Prostate gland (tissue), 2 donors: ENCODE results near the gene ARL15. TPM values are rescaled to one million over a fixed set of nuclear protein-coding genes. Genes with fewer than 3 reads are reported as not detected.

Experiments used
- DNase-seq: peaks from one replicate; pipeline ENCODE4 v3.0.0-alpha.2; 2019; ENCODE audit warnings: low spot score
- H3K27ac ChIP-seq, 2 donors: fragments of 200-600 bp; sonication (generic); 2 replicates each; pipeline ENCODE4 v1.5.1; 2017 to 2019
- H3K27me3 ChIP-seq: fragments of 200-600 bp; sonication (generic); replicated peaks from 2 replicates; pipeline ENCODE4 v1.5.1; 2019; ENCODE audit not compliant: insufficient read depth
- H3K36me3 ChIP-seq, 2 donors: fragments of 200-600 bp; sonication (generic); 1 replicate in 1 of 2; 2 replicates in 1 of 2; pipeline versions ENCODE4 v1.5.1 to v1.8.1; 2017 to 2019
- H3K4me1 ChIP-seq: fragments of 200-600 bp; sonication (generic); replicated peaks from 2 replicates; pipeline ENCODE4 v1.5.1; 2019
- H3K4me3 ChIP-seq, 2 donors: fragments of 200-600 bp; sonication (generic); 2 replicates each; pipeline ENCODE4 v1.5.1; 2017 to 2019
- H3K9me3 ChIP-seq: fragments of 200-600 bp; sonication (generic); 2 replicates; pipeline ENCODE4 v1.5.1; 2017
- CTCF ChIP-seq, 4 experiments: fragments of 200-600 bp in 2 of 4; fragments of 450-650 bp in 2 of 4; sonication (generic) in 2 of 4; IDR thresholded peaks; 1 replicate in 3 of 4; 2 replicates in 1 of 4; pipeline ENCODE4 v1.5.1; 2016 to 2019; ENCODE audit warnings: antibody characterized with exemption in 4 of 4, mild to moderate bottlenecking in 2 of 4, moderate library complexity in 2 of 4
- POLR2A ChIP-seq: fragments of 450-650 bp; IDR thresholded peaks from one replicate; pipeline ENCODE4 v1.6.1; 2016; ENCODE audit warnings: antibody characterized with exemption, mild to moderate bottlenecking
- POLR2AphosphoS5 ChIP-seq: sonication (generic); formaldehyde crosslinking; IDR thresholded peaks from one replicate; pipeline ENCODE4 v1.6.1; 2017; ENCODE audit warnings: antibody characterized with exemption
- WGBS: methylation state at CpG from one replicate; pipeline ENCODE4 v1.1.5; 2018; 5-methylcytosine and 5-hydroxymethylcytosine counted together
- intact Hi-C: fragments of 100-400 bp; cut with DNase I; formaldehyde crosslinking; loops from one replicate; pipeline ENCODE4 v1.14.2; 2022
- total RNA-seq, 2 donors: library from RNA; depleted of rRNA; stranded (reverse); fragments of >200 nt; gene quantifications; one replicate each; pipeline ENCODE4 v1.1.0, GENCODE V29; 2016

The ARL15 gene
- total RNA-seq, 2 donors from 2014 or later = 16.1 to 38.4 TPM

DNA sequence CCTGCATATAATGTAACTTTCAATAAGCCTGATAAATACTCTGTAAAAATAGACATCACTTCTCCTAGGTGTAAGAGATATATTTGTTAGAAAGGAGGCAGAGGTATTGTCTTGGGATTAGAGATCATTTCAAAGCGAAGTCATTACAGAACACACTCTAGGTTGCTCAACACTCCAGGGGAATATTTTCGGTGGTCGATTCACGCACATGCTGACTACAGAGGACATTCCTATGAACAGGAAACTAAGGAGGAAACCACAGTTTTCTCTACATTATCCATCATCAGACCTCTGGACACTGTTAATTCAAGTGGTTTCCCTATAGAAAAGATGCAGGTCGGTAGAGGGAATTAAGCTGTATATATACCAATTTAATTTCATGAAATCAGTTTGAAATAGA is 379.9 kb downstream of the ARL15 start:
- Histone ChIP-seq H3K27me3 (no peaks in the 10 kb centered on the region), H3K27ac (no peak overlapping the region), H3K4me1 (no peaks in the 10 kb centered on the region), H3K4me3 (no peak overlapping the region), H3K9me3 (no peaks in the 10 kb centered on the region), H3K36me3 (no peaks in the 10 kb centered on the region)
- 72% methylated on average over 5 of the region's 5 CpGs for WGBS
- intact Hi-C loops = no loop called here
- TF ChIP-seq CTCF (IDR thresholded peaks at IDR 0.05) (no peak), POLR2AphosphoS5 (no peak), POLR2A (no peak)
- no peak for DNase-seq

- 94% methylated on average over 2 of the region's 2 CpGs for WGBS
- Histone ChIP-seq H3K36me3 (no peaks in the 10 kb centered on the region), H3K4me1 (no peaks in the 10 kb centered on the region), H3K4me3 (no peak overlapping the region), H3K9me3 (no peaks in the 10 kb centered on the region), H3K27ac (no peak overlapping the region), H3K27me3 (no peaks in the 10 kb centered on the region)
- TF ChIP-seq CTCF (IDR thresholded peaks at IDR 0.05) = no peak
- TF ChIP-seq POLR2A = no peak
- intact Hi-C loops = no loop called here
- DNase-seq = no peak
Observed at GRCh38 chr5:53929570-53929969, 380.8 kb downstream of the ARL15 start.

DNA sequence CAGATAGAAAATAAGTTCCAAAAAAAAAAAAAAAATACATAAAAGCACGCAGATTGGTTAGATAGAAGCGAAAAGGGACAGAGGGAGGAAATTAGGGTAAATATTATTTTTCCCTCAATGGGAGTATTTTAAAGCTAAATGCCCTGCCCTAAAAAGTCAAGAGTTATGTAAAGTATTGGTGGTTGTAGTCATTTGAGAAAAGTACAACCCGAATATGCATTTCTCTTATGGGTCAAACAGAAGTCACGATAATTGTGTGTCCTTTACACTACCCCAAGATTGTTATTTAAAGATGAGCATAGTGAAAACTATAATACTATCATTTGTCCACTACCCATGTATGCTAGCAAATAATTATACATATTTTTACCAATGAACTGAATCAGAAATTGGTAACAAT is 381.2 kb downstream of the ARL15 start:
- Histone ChIP-seq H3K27me3 (no peaks in the 10 kb centered on the region), H3K4me3 (no peak overlapping the region), H3K36me3 (no peaks in the 10 kb centered on the region), H3K4me1 (no peaks in the 10 kb centered on the region), H3K27ac (no peak overlapping the region), H3K9me3 (no peaks in the 10 kb centered on the region)
- TF ChIP-seq CTCF (IDR thresholded peaks at IDR 0.05) (no peak), POLR2AphosphoS5 (no peak), POLR2A (no peak)
- intact Hi-C loops = no loop called here
- 57% methylated on average over 4 of the region's 4 CpGs for WGBS
- DNase-seq = no peak

- Histone ChIP-seq H3K9me3 (no peaks in the 10 kb centered on the region), H3K4me3 (no peak overlapping the region), H3K27me3 (no peaks in the 10 kb centered on the region), H3K27ac (no peak overlapping the region), H3K36me3 (no peaks in the 10 kb centered on the region), H3K4me1 (no peaks in the 10 kb centered on the region)
- 49% methylated on average over 6 of the region's 6 CpGs for whole genome bisulfite sequencing
- no peak for DNase-seq
- TF ChIP-seq POLR2A (no peak), POLR2AphosphoS5 (no peak), CTCF (IDR thresholded peaks at IDR 0.05) (no peak)
- intact Hi-C loops = no loop called here
Observed at GRCh38 chr5:53928641-53929040, 381.7 kb downstream of the ARL15 start.

GRCh38 chr5:53927668-53928247 is 382.6 kb downstream of the ARL15 start:
- Histone ChIP-seq H3K36me3 (no peaks in the 10 kb centered on the region), H3K27ac (no peak overlapping the region), H3K4me3 (no peak overlapping the region), H3K9me3 (no peaks in the 10 kb centered on the region), H3K27me3 (no peaks in the 10 kb centered on the region), H3K4me1 (no peaks in the 10 kb centered on the region)
- DNase-seq = no peak
- 87% methylated on average over 6 of the region's 6 CpGs for whole genome bisulfite sequencing
- intact Hi-C loops = no loop called here
- TF ChIP-seq POLR2A (no peak), CTCF (IDR thresholded peaks at IDR 0.05) (no peak), POLR2AphosphoS5 (no peak)
